Adrenal gland (tissue), 12 donors: Measurements from ENCODE around the gene ENOX1. TPM values are rescaled to one million over a fixed set of nuclear protein-coding genes. Genes with fewer than 3 reads are reported as not detected.

Experiments
- DNase-seq, 7 donors: peaks; one replicate each; pipeline ENCODE4 v3.0.0-alpha.2; 2019 to 2020
- H3K27ac ChIP-seq, 5 donors: fragments of 200-600 bp; sonication (generic) in 4 of 5; 1 replicate in 3 of 5; 2 replicates in 2 of 5; pipeline versions ENCODE4 v1.5.1 to v1.8.0; 2016 to 2020; ENCODE audit warnings: mild to moderate bottlenecking in 1 of 5
- H3K27me3 ChIP-seq: fragments of 200-600 bp; 2 replicates; pipeline ENCODE4 v1.8.0; 2021
- H3K36me3 ChIP-seq, 2 donors: fragments of 200-600 bp; replicated peaks in 1 of 2; 1 replicate in 1 of 2; 2 replicates in 1 of 2; pipeline versions ENCODE4 v1.5.1 to v1.8.0; 2018 to 2022
- H3K4me1 ChIP-seq, 2 donors: fragments of 200-600 bp; replicated peaks in 1 of 2; 1 replicate in 1 of 2; 2 replicates in 1 of 2; pipeline versions ENCODE4 v1.5.1 to v1.8.0; 2018 to 2021
- H3K4me3 ChIP-seq, 4 donors: fragments of 200-600 bp; sonication (generic) in 3 of 4; one replicate each; pipeline ENCODE4 v1.5.1; 2016 to 2018
- H3K9me3 ChIP-seq, 3 donors: fragments of 200-600 bp; sonication (generic) in 1 of 3; replicated peaks in 1 of 3; 1 replicate in 2 of 3; 2 replicates in 1 of 3; pipeline versions ENCODE4 v1.5.1 to v1.8.0; 2016 to 2021
- CTCF ChIP-seq, 6 experiments: fragments of 450-650 bp in 4 of 6; fragments of 200-600 bp in 2 of 6; sonication (generic) in 1 of 6; IDR thresholded peaks; 1 replicate in 5 of 6; 2 replicates in 1 of 6; pipeline versions ENCODE4 v1.5.1 to v1.8.0; 2016 to 2021; ENCODE audit warnings: antibody characterized with exemption in 6 of 6, mild to moderate bottlenecking in 2 of 6, moderate library complexity in 1 of 6
- POLR2A ChIP-seq, 2 donors: fragments of 450-650 bp; IDR thresholded peaks; one replicate each; pipeline ENCODE4 v1.6.1; 2017; ENCODE audit warnings: antibody characterized with exemption in 2 of 2, mild to moderate bottlenecking in 2 of 2, moderate library complexity in 1 of 2
- WGBS, 4 donors: extraction: QIAGEN DNeasy Blood & Tissue Kit in 2 of 4; methylation state at CpG; one replicate each; pipeline versions ENCODE4 v1.1.5 to v1.1.7; 2013 to 2017; 5-methylcytosine and 5-hydroxymethylcytosine counted together
- intact Hi-C, 2 donors: fragments of 100-400 bp; cut with DNase I; formaldehyde crosslinking; loops; one replicate each; pipeline versions ENCODE4 v1.14.1 to v1.15.0; 2022 to 2023
- polyA plus RNA-seq, 3 donors: library from polyadenylated mRNA; stranded (reverse); fragments of 200-250 nt in 2 of 3; fragments of 350-450 nt in 1 of 3; fragmentation: Illumina TruSeq in 1 of 3; extraction: RNeasy Lipid Tissue Mini Kit (QIAGEN cat#74804) in 1 of 3; gene quantifications; one replicate each; pipeline ENCODE4 v1.2.3, GENCODE V29; 2013 to 2014
- total RNA-seq, 9 donors: library from RNA; depleted of rRNA in 4 of 9; stranded (reverse); fragments of >200 nt in 4 of 9; fragments of 120-200 nt in 1 of 9; fragmentation: NEBNext Ultra II Directional in 1 of 9; extraction: Animal tissue kit (Norgen Biotek cat#: 25700) in 1 of 9; gene quantifications; one replicate each; pipeline versions ENCODE4 v1.1.0 to v1.2.4, GENCODE V29; 2013 to 2023
- donor health status: healthy with polysubstance abuse.
- donor health status: Bipolar disorder and iron deficiency.
- donor health status: DM: yes; HTN: yes; CAD: no.
- donor health status: DM: no; HTN: no; CAD: no.
- donor health status: DM: no; HTN: no; CAD: no.
- donor health status: DM: yes; HTN: yes; CAD: no.

Gene ENOX1
- total and polyA plus RNA-seq, 12 donors: 0.25 to 5.8 (median 1.6) TPM

- H3K4me3 ChIP-seq: no peak overlapping the region
- no peaks in the 10 kb centered on the region for H3K9me3 ChIP-seq
- no peak for DNase-seq
- H3K27ac ChIP-seq: no peak overlapping the region
- no peaks in the 10 kb centered on the region for H3K36me3 ChIP-seq
- intact Hi-C loops: no loop called here
- 27 to 43% (median 37%) methylated on average over 2 of the region's 2 CpGs for WGBS, 4 donors
- TF ChIP-seq POLR2A (IDR thresholded peaks at IDR 0.05) (no peak), CTCF (IDR thresholded peaks at IDR 0.05) (no peak)
- no peaks in the 10 kb centered on the region for H3K27me3 ChIP-seq
- no peaks in the 10 kb centered on the region for H3K4me1 ChIP-seq
Measured at GRCh38 chr13:43227721-43228120, 559.1 kb downstream of the ENOX1 start.

GRCh38 chr13:43223216-43223615, 563.6 kb downstream of the ENOX1 start:
- Histone ChIP-seq H3K4me3 (no peak overlapping the region), H3K4me1 (no peaks in the 10 kb centered on the region), H3K9me3 (no peaks in the 10 kb centered on the region), H3K27ac (no peak overlapping the region), H3K27me3 (no peaks in the 10 kb centered on the region), H3K36me3 (no peaks in the 10 kb centered on the region)
- WGBS, 4 donors: 65 to 74% (median 73%) methylated on average over 5 of the region's 5 CpGs
- TF ChIP-seq CTCF (IDR thresholded peaks at IDR 0.05) (no peak), POLR2A (IDR thresholded peaks at IDR 0.05) (no peak)
- DNase-seq: no peak
- intact Hi-C loops: no loop called here

- Histone ChIP-seq H3K27me3 (no peaks in the 10 kb centered on the region), H3K4me1 (no peaks in the 10 kb centered on the region)
Measured at GRCh38 chr13:43222086-43222485, 564.7 kb downstream of the ENOX1 start.

GRCh38 chr13:43221611-43222010, 565.2 kb downstream of the ENOX1 start:
- Histone ChIP-seq H3K4me1 (no peaks in the 10 kb centered on the region), H3K27ac (no peak overlapping the region), H3K36me3 (no peaks in the 10 kb centered on the region), H3K9me3 (no peaks in the 10 kb centered on the region), H3K27me3 (no peaks in the 10 kb centered on the region), H3K4me3 (no peak overlapping the region)
- DNase-seq: no peak
- WGBS, 4 donors: 94 to 100% (median 97%) methylated on average over 1 of the region's 1 CpG
- intact Hi-C loops: no loop called here
- TF ChIP-seq POLR2A (IDR thresholded peaks at IDR 0.05): no peak
- no peak for TF ChIP-seq CTCF (IDR thresholded peaks at IDR 0.05)

More at GRCh38 chr13:43222086-43222485, 564.7 kb downstream of the ENOX1 start:
- intact Hi-C loops: no loop called here
- no peak overlapping the region for H3K4me3 ChIP-seq
- TF ChIP-seq POLR2A (IDR thresholded peaks at IDR 0.05): no peak
- TF ChIP-seq CTCF (IDR thresholded peaks at IDR 0.05): no peak
- no peak overlapping the region for H3K27ac ChIP-seq
- 79 to 91% (median 86%) methylated on average over 6 of the region's 6 CpGs for WGBS, 4 donors
- no peak for DNase-seq
- H3K36me3 ChIP-seq: no peaks in the 10 kb centered on the region
- H3K9me3 ChIP-seq: no peaks in the 10 kb centered on the region
